ENCODE results near the gene FEN1.

FEN1 gene

DNA sequence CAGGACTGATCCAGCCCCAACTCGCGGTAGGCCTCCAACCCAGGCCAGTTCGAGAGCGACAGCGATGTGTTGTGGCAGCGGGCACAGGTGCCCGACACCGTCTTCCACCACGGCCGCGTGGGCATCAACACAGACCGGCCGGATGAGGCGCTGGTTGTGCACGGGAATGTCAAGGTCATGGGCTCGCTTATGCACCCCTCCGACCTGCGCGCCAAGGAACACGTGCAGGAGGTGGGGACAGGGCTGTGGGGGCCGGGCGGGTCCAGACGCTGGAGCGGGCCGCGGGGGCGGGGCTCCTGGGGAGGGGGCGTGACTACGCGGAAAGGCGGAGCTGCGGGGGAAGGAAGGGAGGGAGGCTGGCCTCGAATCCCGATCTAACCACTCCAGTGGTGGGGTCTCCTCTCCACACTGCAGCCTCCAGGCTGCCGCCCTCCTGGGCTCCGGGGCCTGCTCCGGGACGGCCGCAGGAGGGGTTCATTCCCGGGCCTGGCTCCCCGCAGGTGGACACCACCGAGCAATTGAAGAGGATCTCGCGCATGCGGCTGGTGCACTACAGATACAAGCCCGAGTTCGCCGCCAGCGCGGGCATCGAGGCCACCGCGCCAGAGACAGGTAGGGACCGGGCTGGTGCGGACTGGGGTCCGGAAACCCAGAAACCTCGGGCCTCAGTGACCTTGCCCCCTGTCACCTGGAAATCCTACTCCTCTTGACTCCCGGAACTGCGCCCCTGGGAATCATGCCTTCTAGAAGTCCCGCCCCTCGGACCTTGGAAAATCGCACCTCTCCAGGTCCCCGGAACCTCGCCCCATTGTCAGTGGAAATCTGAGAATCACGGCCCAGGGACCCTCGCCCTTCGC lies 15.2 kb upstream of the FEN1 start:
- TF ChIP-seq NFIC (IDR thresholded peaks at IDR 0.05) (no peak), TEAD4 (IDR thresholded peaks at IDR 0.05) (no peak), RAD21 (IDR thresholded peaks at IDR 0.05; ENCODE audit: low read depth) (no peak), TAF1 (IDR thresholded peaks at IDR 0.05; ENCODE audit: low read depth) (no peak), USF1 (IDR thresholded peaks at IDR 0.05) (peak; percentile 22; the same call in 1 of the 2 replicates), MAX (IDR thresholded peaks at IDR 0.05) (peak; percentile 68), FOXM1 (IDR thresholded peaks at IDR 0.05; ENCODE audit: borderline replicate concordance, low read depth) (no peak), CEBPB (IDR thresholded peaks at IDR 0.05) (no peak), ZBTB7A (IDR thresholded peaks at IDR 0.05; ENCODE audit: low read depth) (0 out of 2 replicates have a peak, but pooled peaks have one; percentile 34), EGR1 (IDR thresholded peaks at IDR 0.05) (no peak)

DNA sequence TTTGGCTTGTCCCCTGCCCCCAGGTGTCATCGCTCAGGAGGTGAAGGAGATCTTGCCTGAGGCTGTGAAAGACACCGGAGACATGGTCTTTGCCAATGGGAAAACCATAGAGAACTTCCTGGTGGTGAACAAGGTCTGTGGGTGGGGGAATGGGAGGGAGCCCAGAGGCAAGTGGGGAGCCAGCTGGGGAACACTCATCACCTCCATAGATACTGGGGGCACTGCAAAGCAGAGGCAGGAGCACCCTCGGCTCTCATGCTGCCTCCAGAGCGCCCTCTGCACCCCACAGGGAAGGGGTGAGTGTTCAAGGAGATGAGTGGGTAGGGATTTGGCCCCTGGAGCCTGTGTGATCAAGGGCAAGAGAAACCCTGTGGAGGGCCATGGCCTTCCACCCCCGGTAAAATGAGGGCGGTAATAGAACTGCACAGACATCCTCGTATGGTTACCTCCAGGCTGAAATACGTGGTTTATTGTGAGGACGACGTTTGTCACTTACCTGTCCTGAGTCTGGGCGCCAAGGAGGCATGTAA lies 14.3 kb upstream of the FEN1 start:
- TF ChIP-seq TEAD4 (IDR thresholded peaks at IDR 0.05) = no peak
- TF ChIP-seq TCF12 (IDR thresholded peaks at IDR 0.05; ENCODE audit: low read depth) = no peak
- no peak for TF ChIP-seq ZBTB7A (IDR thresholded peaks at IDR 0.05; ENCODE audit: low read depth)
- TF ChIP-seq CEBPB (IDR thresholded peaks at IDR 0.05) = no peak
- TF ChIP-seq EGR1 (IDR thresholded peaks at IDR 0.05) = no peak
- TF ChIP-seq, protein P1, sequence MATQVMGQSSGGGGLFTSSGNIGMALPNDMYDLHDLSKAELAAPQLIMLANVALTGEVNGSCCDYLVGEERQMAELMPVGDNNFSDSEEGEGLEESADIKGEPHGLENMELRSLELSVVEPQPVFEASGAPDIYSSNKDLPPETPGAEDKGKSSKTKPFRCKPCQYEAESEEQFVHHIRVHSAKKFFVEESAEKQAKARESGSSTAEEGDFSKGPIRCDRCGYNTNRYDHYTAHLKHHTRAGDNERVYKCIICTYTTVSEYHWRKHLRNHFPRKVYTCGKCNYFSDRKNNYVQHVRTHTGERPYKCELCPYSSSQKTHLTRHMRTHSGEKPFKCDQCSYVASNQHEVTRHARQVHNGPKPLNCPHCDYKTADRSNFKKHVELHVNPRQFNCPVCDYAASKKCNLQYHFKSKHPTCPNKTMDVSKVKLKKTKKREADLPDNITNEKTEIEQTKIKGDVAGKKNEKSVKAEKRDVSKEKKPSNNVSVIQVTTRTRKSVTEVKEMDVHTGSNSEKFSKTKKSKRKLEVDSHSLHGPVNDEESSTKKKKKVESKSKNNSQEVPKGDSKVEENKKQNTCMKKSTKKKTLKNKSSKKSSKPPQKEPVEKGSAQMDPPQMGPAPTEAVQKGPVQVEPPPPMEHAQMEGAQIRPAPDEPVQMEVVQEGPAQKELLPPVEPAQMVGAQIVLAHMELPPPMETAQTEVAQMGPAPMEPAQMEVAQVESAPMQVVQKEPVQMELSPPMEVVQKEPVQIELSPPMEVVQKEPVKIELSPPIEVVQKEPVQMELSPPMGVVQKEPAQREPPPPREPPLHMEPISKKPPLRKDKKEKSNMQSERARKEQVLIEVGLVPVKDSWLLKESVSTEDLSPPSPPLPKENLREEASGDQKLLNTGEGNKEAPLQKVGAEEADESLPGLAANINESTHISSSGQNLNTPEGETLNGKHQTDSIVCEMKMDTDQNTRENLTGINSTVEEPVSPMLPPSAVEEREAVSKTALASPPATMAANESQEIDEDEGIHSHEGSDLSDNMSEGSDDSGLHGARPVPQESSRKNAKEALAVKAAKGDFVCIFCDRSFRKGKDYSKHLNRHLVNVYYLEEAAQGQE (IDR thresholded peaks at IDR 0.05; ENCODE audit: low read depth) = no peak
- TF ChIP-seq TAF1 (IDR thresholded peaks at IDR 0.05; ENCODE audit: low read depth) = no peak
- no peak for TF ChIP-seq EP300 (IDR thresholded peaks at IDR 0.05; ENCODE audit: borderline replicate concordance)
- no peak for TF ChIP-seq NFIC (IDR thresholded peaks at IDR 0.05)
- no peak for TF ChIP-seq YY1 (IDR thresholded peaks at IDR 0.05; ENCODE audit: low read depth)
- no peak for TF ChIP-seq FOXM1 (IDR thresholded peaks at IDR 0.05; ENCODE audit: borderline replicate concordance, low read depth)
- no peak for TF ChIP-seq RAD21 (IDR thresholded peaks at IDR 0.05; ENCODE audit: low read depth)

- TF ChIP-seq TCF12 (IDR thresholded peaks at IDR 0.05; ENCODE audit: low read depth) (no peak), CREB1 (IDR thresholded peaks at IDR 0.05; ENCODE audit: low read depth) (no peak), NFIC (IDR thresholded peaks at IDR 0.05) (no peak), USF1 (IDR thresholded peaks at IDR 0.05) (no peak), YY1 (IDR thresholded peaks at IDR 0.05; ENCODE audit: low read depth) (no peak), CEBPB (IDR thresholded peaks at IDR 0.05) (no peak), TEAD4 (IDR thresholded peaks at IDR 0.05) (no peak), ZBTB7A (IDR thresholded peaks at IDR 0.05; ENCODE audit: low read depth) (no peak), FOXM1 (IDR thresholded peaks at IDR 0.05; ENCODE audit: borderline replicate concordance, low read depth) (no peak), RAD21 (IDR thresholded peaks at IDR 0.05; ENCODE audit: low read depth) (no peak), EGR1 (IDR thresholded peaks at IDR 0.05) (no peak), MAX (IDR thresholded peaks at IDR 0.05) (no peak)
- TF ChIP-seq, protein P1 (IDR thresholded peaks at IDR 0.05; ENCODE audit: low read depth) = no peak
Measured at GRCh38 chr11:61778920-61779650, 13.6 kb upstream of the FEN1 start.

GRCh38 chr11:61779666-61780525 lies 12.8 kb upstream of the FEN1 start:
- no peak for TF ChIP-seq EGR1 (IDR thresholded peaks at IDR 0.05)
- TF ChIP-seq TCF12 (IDR thresholded peaks at IDR 0.05; ENCODE audit: low read depth) = no peak
- no peak for TF ChIP-seq NFIC (IDR thresholded peaks at IDR 0.05)
- TF ChIP-seq YY1 (IDR thresholded peaks at IDR 0.05; ENCODE audit: low read depth) = no peak
- no peak for TF ChIP-seq MAX (IDR thresholded peaks at IDR 0.05)
